ENCODE measurements around the gene TNNC1.

TNNC1 gene

DNA sequence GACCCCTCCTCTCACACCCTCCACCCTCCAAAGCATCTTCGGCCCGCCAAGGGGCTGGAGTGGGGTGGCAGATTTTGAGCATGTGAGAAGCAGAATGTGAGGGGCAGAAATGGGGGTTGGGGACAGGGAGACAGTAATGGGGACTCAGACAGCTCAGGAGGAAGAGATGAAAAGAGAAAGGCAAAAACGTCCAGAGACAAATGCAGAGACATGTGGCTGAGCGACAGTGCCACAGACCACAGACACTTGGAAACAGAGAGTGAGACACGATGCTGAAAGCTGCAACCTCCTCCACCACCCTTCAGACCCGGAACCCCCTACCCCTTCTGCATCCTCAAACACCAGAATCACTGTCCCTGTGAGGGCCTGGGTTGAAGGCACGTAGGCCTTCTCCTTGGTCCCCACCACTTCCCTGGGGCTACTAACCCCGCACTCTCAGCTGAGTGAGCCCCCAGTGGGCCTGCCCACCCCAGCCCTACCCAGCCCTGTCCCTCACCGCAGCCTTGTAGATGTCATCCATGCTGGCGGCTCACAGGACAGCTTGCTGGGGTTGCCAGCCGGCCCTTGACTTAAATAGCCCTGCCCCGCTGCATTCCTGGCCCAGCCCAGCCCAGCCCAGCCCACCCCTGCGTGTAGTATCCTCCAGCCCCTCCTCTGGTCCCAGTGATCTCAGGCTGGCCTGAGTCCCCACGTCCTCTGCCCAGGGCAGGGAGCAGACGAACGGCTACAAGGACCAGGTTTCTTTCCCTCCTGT lies at the start of gene TNNC1:
Gene TNNC1, minus strand, starts transcription at position 546 of the 754 bp plus-strand sequence. Its CDS starts 26 bp downstream, at position 520.
- no peak for DNase-seq

DNA sequence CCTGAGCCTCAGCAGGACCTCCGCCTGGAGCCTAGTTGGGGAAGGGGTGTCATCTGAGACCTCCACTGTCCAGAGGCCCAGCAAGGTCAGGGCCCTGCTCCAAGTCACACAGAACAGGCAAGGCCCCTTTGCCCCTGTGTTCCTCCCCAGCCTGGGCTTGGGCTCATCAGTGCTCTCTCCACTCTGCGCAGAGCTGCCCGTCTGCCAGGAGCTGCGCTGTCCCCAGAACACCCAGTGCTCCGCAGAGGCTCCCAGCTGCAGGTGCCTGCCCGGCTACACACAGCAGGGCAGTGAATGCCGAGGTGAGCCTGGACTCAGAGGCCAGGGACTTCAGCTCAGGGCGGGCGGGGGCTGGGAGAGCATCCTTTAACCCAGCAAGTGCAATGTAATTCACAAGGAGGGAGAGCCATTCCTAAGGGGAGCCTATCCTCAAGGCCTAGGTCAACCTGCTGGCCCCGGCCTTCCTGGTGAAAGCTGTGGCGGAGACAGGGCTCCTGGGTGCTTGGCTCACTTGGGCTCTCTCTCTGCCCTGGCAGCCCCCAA lies 49.0 kb upstream of the TNNC1 start:
- no peak for DNase-seq

DNA sequence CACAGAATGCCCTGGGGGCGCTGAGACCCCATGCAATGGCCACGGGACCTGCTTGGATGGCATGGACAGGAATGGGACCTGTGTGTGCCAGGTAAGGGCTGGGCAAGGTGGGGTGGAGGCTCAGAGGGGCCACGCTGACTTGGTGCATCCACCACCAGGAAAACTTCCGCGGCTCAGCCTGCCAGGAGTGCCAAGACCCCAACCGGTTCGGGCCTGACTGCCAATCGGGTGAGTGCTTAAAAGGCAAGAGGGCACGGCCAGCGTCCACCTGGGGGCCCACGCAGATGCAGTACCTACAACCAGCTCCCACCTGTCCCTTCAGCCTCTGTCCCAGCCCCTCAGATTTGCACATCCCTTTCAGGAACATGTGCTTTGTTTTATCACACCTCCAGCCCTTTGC lies 48.2 kb upstream of the TNNC1 start:
- DNase-seq, result no peak

DNA sequence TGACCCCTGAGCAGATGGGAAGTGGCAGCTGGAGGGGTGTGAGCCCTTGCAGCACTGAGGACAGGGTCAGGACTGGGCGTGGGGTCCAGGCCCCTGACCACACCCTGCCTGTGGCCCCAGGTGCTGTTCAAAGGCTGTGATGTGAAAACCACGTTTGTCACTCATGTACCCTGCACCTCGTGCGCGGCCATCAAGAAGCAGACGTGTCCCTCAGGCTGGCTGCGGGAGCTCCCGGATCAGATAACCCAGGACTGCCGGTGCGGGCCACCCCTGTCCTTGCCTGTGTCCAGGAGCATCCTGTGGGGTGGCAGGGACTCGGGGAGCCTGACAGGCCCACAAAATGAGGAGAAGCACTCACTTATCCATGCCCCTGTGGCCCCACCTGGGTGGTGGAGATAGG lies 47.2 kb upstream of the TNNC1 start:
- no peak for DNase-seq

DNA sequence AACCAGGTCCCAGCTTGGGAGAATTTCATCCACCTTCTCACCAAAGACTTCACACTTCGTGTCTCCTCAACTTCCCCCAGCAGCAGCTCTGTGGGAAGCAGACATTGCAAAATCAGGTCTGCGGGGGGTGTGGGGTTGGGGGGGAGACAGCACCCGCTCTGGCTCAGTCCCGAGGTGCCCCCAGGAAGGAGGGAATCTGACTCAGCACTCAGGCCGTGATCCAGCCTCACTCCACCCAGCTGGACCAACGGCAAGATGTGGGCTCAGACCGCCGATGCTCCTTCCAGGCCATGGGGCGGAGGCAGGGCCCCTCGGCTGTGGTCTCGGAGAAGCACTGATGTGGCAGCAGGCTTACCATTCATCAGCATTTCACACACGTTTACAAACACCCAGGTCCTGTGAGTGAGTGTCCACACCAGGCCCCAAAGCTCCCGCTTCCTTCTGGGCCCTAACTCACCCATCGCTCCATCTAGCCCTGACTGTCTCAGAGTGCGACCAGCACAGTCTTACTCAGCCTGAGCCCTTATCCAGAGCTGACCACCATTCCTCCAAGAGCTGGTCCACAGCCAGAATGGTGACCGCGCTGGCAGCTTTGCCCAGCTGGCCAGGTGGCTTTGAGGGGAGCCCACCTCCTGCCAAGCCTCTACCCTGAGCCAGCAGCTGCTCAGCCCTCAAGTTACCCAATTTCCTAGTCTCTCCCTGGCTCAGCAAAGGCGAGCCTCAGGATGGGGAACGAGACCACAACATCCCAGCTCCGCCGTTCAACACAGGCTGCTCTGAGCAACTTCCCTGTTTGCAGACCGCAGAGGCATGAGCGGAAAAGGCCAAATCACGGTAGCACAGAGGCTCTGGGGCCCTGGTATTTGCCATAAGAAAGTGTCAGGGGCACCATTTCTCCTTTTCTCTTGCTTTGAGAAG lies 44.6 kb upstream of the TNNC1 start:
- DNase-seq, result no peak

DNA sequence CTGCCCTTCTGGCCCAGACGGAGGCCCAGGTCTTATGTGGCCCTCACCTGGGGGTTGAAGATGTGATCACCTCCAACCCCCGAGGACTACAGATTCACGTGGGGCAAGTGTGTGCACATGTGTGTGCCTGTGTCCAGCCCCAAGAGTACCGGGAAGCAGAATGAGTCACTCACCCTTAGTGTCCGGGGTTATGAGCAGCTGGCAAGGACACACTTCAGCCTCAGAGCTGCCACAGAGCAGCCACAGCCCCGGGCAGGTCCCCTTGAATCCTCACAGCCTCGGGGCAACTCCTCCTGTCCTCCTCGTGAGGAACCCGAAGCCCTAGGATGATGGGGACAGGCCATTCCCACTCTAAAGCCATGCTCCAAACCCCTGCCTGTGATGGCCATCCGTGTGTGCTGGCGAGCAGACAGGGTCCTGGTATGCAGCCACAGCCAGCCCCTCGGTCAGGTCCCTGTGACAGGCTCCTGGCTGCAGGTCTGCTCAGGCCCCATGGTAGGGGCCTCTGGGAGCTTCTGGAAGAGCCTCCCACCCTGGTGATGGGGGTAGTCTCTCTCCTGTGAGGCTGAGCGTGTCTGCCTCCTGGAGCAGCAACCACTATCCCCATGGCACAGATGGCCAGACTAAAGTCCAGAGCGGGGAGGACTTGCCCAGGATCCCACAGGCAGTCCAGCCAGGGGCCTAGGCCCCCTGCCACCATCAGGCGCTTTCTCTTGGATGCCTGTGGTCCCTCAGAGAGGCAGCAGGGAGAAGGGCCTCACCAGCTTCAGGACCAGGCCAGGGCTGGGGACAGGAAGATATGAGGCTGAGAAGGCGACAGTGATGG lies 42.1 kb upstream of the TNNC1 start:
- DNase-seq, result no peak

DNA sequence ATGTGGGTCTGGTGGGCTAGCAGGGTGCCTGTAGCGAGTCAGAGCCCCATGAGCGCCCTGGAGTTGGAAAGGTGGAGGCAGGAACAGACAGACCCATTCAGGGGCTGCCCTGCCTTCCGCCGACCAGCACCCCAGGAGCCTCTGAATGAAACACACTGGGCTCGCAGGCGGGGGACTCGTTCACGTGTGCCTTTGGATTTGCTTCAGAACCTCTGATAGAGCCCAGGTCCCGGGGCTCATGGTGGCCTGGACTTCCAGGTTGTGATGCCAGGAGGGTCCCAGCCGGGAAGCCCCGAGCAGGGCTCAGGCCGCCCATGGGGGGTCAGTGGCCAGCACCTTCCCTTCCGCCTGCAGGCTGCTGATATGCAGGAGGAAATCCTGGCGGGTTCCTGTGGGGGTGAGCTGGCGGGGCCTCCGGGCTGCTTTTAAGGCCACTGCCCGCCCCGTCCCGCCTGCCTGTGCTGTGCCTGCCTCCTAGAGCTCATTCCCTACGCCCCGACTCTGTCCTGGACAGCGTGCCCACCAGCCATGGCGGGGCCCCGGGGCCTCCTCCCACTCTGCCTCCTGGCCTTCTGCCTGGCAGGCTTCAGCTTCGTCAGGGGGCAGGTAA lies 41.1 kb upstream of the TNNC1 start, which contains the start of gene STAB1:
Gene STAB1, plus strand, starts transcription at position 453 of the 610 bp plus-strand sequence. Its CDS starts 76 bp downstream, at position 529.
- no peak for DNase-seq

DNA sequence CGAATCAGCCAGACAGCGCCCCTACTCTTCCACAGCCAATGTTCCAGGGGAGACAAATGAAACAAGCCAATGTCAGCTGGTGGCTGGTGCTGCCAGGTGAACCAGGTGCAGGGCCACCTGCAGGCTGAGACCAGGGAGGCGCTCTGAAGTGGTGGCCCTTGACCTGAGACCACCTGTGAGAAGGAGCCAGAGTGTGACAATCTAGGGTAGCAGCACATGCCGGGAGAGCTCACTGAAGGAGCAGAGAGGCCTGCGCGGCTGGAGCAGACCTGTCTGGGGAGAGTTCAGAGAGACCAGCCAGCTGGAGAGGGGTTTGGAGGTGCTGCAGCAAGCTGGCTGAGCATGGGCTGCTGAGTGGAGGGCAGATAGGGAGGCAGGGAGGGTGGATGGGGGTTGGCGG lies 40.6 kb upstream of the TNNC1 start:
- DNase-seq, result no peak

DNA sequence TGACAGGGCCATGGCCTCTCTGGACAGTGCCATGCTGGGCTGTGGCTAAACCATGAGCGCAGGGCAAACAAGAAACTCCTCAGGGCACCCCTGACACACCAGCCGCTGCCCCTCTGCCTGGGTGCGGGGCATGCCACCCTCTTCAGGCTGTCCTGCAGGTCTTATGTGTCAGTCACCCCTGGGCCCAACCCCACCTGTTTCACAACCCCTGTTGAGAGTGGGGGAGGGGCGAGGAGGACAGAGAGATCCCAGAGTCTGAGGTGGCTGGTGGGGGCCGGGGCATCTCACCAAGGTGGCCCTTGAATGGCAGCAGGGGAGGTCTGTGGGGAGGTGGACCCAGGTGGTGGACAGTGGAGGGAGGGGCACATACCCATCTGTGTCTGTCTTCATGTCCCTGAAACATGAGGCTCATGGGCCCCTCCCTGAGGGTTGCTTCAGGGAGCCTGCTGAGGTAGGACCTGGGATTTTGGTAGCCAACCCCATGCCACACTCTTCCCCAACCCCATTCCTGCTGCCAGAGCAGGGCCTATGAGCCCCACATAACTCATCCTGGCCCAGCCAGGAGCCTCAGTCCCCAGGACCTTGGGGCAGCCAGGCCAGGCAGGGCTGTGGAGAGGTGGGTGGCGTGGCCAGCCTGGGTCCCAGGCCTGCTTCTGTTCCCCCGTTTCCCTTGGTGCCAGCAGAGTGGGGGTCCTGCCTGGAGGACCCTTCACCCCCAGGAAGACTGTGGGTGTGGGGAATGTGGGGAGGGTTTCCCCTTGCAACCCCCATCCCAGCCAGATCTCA lies 39.6 kb upstream of the TNNC1 start:
- DNase-seq, result no peak

DNA sequence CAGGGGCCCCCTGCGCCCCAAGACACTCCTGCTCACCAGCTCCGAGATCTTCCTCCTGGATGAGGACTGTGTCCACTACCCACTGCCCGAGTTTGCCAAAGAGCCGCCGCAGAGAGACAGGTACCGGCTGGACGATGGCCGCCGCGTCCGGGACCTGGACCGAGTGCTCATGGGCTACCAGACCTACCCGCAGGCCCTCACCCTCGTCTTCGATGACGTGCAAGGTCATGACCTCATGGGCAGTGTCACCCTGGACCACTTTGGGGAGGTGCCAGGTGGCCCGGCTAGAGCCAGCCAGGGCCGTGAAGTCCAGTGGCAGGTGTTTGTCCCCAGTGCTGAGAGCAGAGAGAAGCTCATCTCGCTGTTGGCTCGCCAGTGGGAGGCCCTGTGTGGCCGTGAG lies 38.2 kb upstream of the TNNC1 start:
- no peak for DNase-seq

DNA sequence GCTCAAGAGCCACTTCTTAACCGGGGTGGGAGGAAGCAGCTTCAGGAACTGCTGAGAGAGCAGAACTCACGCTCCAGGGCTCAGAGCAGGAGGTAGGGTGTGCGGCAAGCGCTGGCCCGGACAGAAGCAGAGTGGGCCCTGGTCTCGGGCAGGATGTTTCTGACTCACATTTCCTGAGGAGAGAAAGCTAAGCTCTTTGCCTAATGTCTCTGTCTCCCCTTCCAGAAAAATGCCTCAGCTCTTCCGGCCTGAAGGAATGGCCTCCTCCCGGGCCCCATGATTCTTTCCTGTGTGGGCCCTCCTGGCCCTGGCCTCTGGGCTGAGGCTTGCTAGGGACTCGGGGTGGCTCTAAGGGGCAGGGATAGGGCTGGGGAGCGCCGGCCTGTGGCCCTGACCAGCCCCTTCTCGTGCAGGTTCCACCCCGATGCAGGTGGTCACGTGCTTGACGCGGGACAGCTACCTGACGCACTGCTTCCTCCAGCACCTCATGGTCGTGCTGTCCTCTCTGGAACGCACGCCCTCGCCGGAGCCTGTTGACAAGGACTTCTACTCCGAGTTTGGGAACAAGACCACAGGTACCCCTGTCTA lies 37.2 kb upstream of the TNNC1 start:
- no peak for DNase-seq

DNA sequence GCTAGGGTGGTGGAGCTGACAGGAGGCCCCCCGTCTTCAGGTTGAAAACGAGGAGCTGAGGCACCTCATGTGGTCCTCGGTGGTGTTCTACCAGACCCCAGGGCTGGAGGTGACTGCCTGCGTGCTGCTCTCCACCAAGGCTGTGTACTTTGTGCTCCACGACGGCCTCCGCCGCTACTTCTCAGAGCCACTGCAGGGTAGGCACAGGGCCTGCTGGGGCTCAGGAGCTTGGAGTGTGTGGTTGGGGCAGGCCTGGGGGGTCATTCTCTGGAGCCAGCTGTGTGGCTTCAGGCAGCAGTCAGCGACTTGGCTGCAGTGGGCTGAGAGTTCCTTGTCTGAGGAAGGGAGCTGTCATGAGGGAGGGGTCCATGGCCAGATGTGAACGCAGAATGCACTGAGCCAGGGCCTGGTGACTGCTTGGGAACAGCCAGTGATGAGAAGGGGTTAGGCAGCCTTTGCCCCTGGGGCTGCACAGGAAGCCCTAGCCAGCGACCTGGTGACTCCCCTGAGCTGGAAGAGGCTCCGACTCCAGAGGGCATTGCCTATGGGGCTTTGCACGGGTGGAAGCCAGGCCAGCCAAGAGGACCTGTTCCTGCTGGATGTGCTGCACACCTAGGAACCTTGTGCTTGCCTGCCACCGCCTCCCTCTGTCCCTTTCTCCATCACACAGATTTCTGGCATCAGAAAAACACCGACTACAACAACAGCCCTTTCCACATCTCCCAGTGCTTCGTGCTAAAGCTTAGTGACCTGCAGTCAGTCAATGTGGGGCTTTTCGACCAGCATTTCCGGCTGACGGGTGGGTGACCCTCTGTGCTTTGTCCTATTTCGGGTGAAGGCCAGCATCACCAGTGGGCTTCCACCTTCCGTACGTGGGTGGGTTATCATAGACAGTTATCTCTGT lies 36.4 kb upstream of the TNNC1 start:
- DNase-seq, result no peak

DNA sequence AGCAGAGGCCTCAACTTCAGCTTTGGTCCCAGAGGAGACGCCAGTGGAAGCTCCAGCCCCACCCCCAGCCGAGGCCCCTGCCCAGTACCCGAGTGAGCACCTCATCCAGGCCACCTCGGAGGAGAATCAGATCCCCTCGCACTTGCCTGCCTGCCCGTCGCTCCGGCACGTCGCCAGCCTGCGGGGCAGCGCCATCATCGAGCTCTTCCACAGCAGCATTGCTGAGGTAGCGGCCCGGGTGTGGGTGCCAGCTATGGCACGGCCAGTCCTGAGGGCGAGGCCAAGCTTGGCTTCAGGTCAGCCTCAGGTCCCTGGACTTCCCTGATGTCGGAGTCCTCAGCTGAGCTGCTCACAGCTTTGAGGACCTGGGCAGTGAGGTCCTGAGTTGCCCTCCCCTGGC lies 35.6 kb upstream of the TNNC1 start:
- DNase-seq, result no peak

DNA sequence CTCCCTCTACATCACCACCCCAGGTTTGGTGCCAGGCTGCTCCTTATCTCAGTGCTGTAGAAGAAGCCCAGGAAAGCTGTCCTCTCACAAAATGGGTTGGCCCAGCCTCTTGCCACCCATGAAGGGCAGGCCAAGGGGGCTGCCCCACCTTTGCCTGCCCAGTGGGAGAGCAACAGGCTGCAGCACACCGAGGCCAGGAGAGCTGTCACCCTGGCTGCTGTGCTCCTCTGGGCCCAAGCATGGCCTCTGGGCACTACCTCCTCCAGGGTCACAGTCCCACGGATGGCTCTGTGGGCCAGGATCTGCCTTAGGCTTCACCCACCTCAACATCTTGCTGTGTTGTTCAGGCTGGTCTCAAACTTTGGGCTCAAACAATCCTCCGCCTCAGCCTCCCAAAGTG lies 34.9 kb upstream of the TNNC1 start:
- DNase-seq, result no peak

DNA sequence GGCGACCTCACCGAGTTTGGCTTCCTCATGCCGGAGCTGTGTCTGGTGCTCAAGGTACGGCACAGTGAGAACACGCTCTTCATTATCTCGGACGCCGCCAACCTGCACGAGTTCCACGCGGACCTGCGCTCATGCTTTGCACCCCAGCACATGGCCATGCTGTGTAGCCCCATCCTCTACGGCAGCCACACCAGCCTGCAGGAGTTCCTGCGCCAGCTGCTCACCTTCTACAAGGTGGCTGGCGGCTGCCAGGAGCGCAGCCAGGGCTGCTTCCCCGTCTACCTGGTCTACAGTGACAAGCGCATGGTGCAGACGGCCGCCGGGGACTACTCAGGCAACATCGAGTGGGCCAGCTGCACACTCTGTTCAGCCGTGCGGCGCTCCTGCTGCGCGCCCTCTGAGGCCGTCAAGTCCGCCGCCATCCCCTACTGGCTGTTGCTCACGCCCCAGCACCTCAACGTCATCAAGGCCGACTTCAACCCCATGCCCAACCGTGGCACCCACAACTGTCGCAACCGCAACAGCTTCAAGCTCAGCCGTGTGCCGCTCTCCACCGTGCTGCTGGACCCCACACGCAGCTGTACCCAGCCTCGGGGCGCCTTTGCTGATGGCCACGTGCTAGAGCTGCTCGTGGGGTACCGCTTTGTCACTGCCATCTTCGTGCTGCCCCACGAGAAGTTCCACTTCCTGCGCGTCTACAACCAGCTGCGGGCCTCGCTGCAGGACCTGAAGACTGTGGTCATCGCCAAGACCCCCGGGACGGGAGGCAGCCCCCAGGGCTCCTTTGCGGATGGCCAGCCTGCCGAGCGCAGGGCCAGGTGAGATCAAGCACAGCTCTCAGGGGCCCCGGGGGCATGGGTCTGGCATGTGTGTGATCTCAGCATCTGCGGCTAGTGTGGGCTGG lies 34.2 kb upstream of the TNNC1 start:
- no peak for DNase-seq

DNA sequence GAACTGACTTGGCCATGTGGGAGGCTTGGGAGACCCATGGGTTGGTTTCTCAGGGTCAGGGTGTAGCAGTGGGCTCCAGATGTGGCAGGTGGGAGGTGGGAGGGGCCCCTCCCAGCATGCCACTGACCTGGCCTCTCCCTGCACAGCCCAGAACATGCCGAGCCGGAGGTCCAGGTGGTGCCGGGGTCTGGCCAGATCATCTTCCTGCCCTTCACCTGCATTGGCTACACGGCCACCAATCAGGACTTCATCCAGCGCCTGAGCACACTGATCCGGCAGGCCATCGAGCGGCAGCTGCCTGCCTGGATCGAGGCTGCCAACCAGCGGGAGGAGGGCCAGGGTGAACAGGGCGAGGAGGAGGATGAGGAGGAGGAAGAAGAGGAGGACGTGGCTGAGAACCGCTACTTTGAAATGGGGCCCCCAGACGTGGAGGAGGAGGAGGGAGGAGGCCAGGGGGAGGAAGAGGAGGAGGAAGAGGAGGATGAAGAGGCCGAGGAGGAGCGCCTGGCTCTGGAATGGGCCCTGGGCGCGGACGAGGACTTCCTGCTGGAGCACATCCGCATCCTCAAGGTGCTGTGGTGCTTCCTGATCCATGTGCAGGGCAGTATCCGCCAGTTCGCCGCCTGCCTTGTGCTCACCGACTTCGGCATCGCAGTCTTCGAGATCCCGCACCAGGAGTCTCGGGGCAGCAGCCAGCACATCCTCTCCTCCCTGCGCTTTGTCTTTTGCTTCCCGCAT lies 33.4 kb upstream of the TNNC1 start:
- DNase-seq, result no peak

DNA sequence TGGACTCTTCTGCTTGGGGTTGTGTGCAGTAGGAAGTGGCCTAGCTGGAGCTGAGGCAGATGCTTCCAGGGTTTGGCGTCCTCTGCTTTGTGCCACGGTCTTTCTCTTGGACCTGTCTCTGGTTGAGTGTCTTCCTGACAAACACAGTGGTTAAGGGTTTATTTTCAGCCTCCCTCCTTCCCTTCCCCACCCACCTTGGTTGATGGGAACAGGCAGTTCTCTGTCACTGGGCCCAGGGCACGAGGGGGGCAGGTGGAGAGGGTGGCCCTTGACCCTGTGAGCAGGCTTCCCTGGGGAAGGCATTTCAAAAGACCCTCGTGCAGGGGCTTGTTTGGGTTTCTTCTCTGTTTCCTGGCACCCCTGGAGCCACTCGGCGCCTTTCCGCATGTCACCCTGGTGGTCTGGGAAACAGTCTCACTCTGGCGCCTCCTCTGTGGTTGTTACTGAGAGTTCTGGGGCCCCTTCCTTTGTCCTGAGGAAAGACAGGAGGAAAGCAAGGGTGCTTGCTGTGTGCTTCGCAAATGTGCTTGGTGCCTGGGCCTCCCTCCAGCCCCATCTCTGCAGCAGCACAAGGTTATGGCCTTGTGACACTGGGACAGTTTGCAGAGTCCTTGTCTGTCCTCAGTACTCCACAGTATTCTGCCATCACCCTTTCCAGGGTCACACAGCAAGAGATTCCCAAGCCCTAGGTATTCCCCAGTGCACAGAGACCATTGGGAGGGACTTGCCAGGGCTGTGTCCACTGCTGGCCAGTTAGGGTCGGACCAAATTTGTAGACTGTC lies 31.0 kb upstream of the TNNC1 start:
- DNase-seq, result no peak
